GM12878 (cell line): ENCODE data around the gene HTRA3. TPM values are rescaled to one million over a fixed set of nuclear protein-coding genes. Genes with fewer than 3 reads are reported as not detected.

Source experiments
- ATAC-seq: fragments of 200-7000 bp; cut with Tn5 transposase; 3 replicates; pipeline ENCODE4 v1.9.1; 2020; ENCODE audit warnings: mild to moderate bottlenecking, moderate library complexity
- BruUV-seq: library from RNA; stranded (reverse); fragments of 400-500 nt; replicated peaks from 2 replicates; lab custom pipeline; 2021; lab: Mats Ljungman, UMichigan
- CTCF ChIA-PET: fragments of 300-600 bp; sonication (Branson Sonifier 250); formaldehyde crosslinking; extraction: SDS; loops from one replicate; lab custom pipeline; 2021; ENCODE audit warnings: inconsistent platforms; lab: Yijun Ruan, JAX
- POLR2A ChIA-PET: fragments of 350-600 bp; formaldehyde crosslinking; extraction: SDS; loops from one replicate; lab custom pipeline; 2021; ENCODE audit warnings: inconsistent platforms; lab: Charles Lee
- RAD21 ChIA-PET: fragments of 300-600 bp; sonication (Branson Sonifier 250); formaldehyde crosslinking; loops from one replicate; lab custom pipeline; 2023; ENCODE audit warnings: antibody characterized with exemption; ENCODE audit not compliant: unreplicated experiment; lab: Charles Lee
- SMC1A ChIA-PET: fragments of 300-600 bp; sonication (Branson Sonifier 250); formaldehyde crosslinking; loops from one replicate; lab custom pipeline; 2023; ENCODE audit not compliant: unreplicated experiment, uncharacterized antibody; lab: Charles Lee
- DNase-seq: peaks from one replicate; pipeline ENCODE4 v3.0.0-alpha.2; 2011; ENCODE audit warnings: low read depth, low spot score
- FAIRE-seq: peaks from 3 replicates; lab custom pipeline; 2011; peaks lifted over from hg19 to GRCh38; lab: Jason Lieb, UNC
- H2AFZ ChIP-seq: 2 replicates; pipeline ENCODE4 v1.6.0; 2011; ENCODE audit warnings: low read depth, low read length, control low read depth; ENCODE audit not compliant: control insufficient read depth
- H3K27ac ChIP-seq: 2 replicates; pipeline ENCODE4 v1.5.1; 2011; ENCODE audit warnings: control low read depth; ENCODE audit not compliant: control insufficient read depth, insufficient read depth
- H3K27me3 ChIP-seq, 2 experiments: replicated peaks in 1 of 2; 2 replicates each; pipeline versions ENCODE4 v1.6.0 to v1.6.1; 2011; ENCODE audit warnings: low read length in 1 of 2; ENCODE audit not compliant: control insufficient read depth in 2 of 2, insufficient read depth in 2 of 2
- H3K36me3 ChIP-seq, 2 experiments: 2 replicates each; pipeline ENCODE4 v1.5.1; 2011; ENCODE audit warnings: low read length in 1 of 2; ENCODE audit not compliant: control insufficient read depth in 2 of 2, insufficient read depth in 2 of 2
- H3K4me1 ChIP-seq: 2 replicates; pipeline ENCODE4 v1.6.1; 2011; ENCODE audit warnings: mild to moderate bottlenecking, low read length, moderate library complexity, mixed read lengths; ENCODE audit not compliant: control insufficient read depth, insufficient read depth
- H3K4me2 ChIP-seq: 2 replicates; pipeline ENCODE4 v1.6.0; 2011; ENCODE audit warnings: control low read depth; ENCODE audit not compliant: control insufficient read depth, insufficient read depth
- H3K4me3 ChIP-seq: fragments of 200-600 bp; sonication (generic); 2 replicates; pipeline ENCODE4 v1.5.1; 2016
- H3K79me2 ChIP-seq: 2 replicates; pipeline ENCODE4 v1.6.0; 2011; ENCODE audit warnings: low read length; ENCODE audit not compliant: control insufficient read depth, insufficient read depth
- H3K9ac ChIP-seq: 2 replicates; pipeline ENCODE4 v1.8.0; 2011; ENCODE audit warnings: low read length, control low read depth, mixed read lengths; ENCODE audit not compliant: control insufficient read depth, insufficient read depth
- H3K9me3 ChIP-seq: replicated peaks from 3 replicates; pipeline ENCODE4 v1.5.1; 2011; ENCODE audit warnings: mild to moderate bottlenecking, low read length; ENCODE audit not compliant: control insufficient read depth, insufficient read depth
- H4K20me1 ChIP-seq: 2 replicates; pipeline ENCODE4 v1.6.0; 2011; ENCODE audit not compliant: control insufficient read depth, insufficient read depth
- CBX5 ChIP-seq: sonication (generic); IDR thresholded peaks from 2 replicates; pipeline ENCODE4 v1.6.1; 2016; ENCODE audit warnings: low read depth, moderate library complexity, mild to moderate bottlenecking, inconsistent platforms
- CHD1 ChIP-seq: IDR thresholded peaks from 2 replicates; pipeline ENCODE4 v1.6.1; 2012; ENCODE audit warnings: low read depth, low read length, improper control_type of control experiment
- EED ChIP-seq: sonication (generic); IDR thresholded peaks from 2 replicates; pipeline ENCODE4 v1.6.1; 2016; ENCODE audit warnings: antibody characterized with exemption, low read depth
- MYB ChIP-seq: fragments of 150-350 bp; IDR thresholded peaks from 2 replicates; pipeline ENCODE4 v1.6.1; 2014; ENCODE audit warnings: mild to moderate bottlenecking, low read depth, low read length, borderline replicate concordance
- RAD51 ChIP-seq: fragments of 450-650 bp; IDR thresholded peaks from 2 replicates; pipeline ENCODE4 v1.6.1; 2016; ENCODE audit warnings: moderate library complexity, mild to moderate bottlenecking, inconsistent platforms
- SIN3A ChIP-seq: IDR thresholded peaks from 2 replicates; pipeline ENCODE4 v1.6.1; 2012; ENCODE audit warnings: low read depth, low read length, improper control_type of control experiment
- TCF3 ChIP-seq: IDR thresholded peaks from 2 replicates; pipeline ENCODE4 v1.6.1; 2012; ENCODE audit warnings: low read depth, mild to moderate bottlenecking, low read length, borderline replicate concordance; ENCODE audit not compliant: insufficient read depth
- YY1 ChIP-seq: IDR thresholded peaks from 2 replicates; pipeline ENCODE4 v1.6.1; 2011; ENCODE audit warnings: low read depth, mild to moderate bottlenecking, low read length
- WGBS: methylation state at CpG from one replicate; pipeline ENCODE4 v1.1.6; 2016; ENCODE audit warnings: low lambda C conversion rate; ENCODE audit not compliant: insufficient replicate concordance, insufficient coverage; ENCODE audit errors: missing lambda C conversion rate; 5-methylcytosine and 5-hydroxymethylcytosine counted together
- in situ Hi-C: fragments of 300-500 bp; cut with MboI; formaldehyde crosslinking; loops from 9 replicates; pipeline ENCODE4 v1.14.3; 2018; ENCODE audit warnings: mixed read lengths
- intact Hi-C: fragments of 100-400 bp; cut with micrococcal nuclease; formaldehyde crosslinking; loops from one replicate; pipeline ENCODE4 v1.14.2; 2022; ENCODE audit not compliant: unreplicated experiment
- polyA plus RNA-seq, 11 experiments: library from polyadenylated mRNA; depleted of rRNA in 4 of 11; unstranded in 6 of 11; stranded (reverse) in 5 of 11; fragments of >200 nt; fragmentation: Nextera tagmentation in 4 of 11; fragmentation: Illumina TruSeq in 1 of 11; extraction: Ambion mirVana in 4 of 11; extraction: Trizol in 1 of 11; gene quantifications; 1 replicate in 1 of 11; 2 replicates in 10 of 11; pipeline versions ENCODE4 v1.2.1 to v1.2.3, GENCODE V29; 2011 to 2016; ENCODE audit warnings: inconsistent platforms in 2 of 11, missing spikeins in 2 of 11, low read depth in 1 of 11
- total RNA-seq, 4 experiments: library from RNA; depleted of rRNA in 3 of 4; stranded (reverse); fragments of >200 nt in 3 of 4; fragmentation: Illumina TruSeq in 1 of 4; extraction: Trizol in 1 of 4; gene quantifications; 2 replicates each; pipeline versions ENCODE4 v1.2.1 to v1.2.3, GENCODE V29; 2013 to 2021
- TF ChIP-seq, protein P1 (sequence below): fragments of 450-650 bp; IDR thresholded peaks from 2 replicates; pipeline ENCODE4 v1.6.1; 2018; ENCODE audit warnings: borderline replicate concordance, mild to moderate bottlenecking; ENCODE audit not compliant: partially characterized antibody
- TF ChIP-seq, protein P2 (sequence below): fragments of 450-650 bp; IDR thresholded peaks from 2 replicates; pipeline ENCODE4 v1.6.1; 2016; ENCODE audit warnings: mild to moderate bottlenecking, moderate library complexity, borderline replicate concordance
- TF ChIP-seq, protein P3 (sequence below): IDR thresholded peaks from 2 replicates; pipeline ENCODE4 v1.6.1; 2012; ENCODE audit warnings: mild to moderate bottlenecking, low read depth, low read length
- TF ChIP-seq, protein P4 (sequence below): IDR thresholded peaks from 2 replicates; pipeline ENCODE4 v1.6.1; 2011; ENCODE audit warnings: borderline replicate concordance, low read depth, mild to moderate bottlenecking, moderate library complexity, low read length; ENCODE audit not compliant: insufficient read depth, poor library complexity, severe bottlenecking

Gene HTRA3
- total and polyA plus RNA-seq, 10 of the 15 experiments (the other 5 are each of a cell fraction or from before 2014, with no cell fraction given): 0.04 to 1.2 (median 0.08) TPM; not detected in 7

DNA sequence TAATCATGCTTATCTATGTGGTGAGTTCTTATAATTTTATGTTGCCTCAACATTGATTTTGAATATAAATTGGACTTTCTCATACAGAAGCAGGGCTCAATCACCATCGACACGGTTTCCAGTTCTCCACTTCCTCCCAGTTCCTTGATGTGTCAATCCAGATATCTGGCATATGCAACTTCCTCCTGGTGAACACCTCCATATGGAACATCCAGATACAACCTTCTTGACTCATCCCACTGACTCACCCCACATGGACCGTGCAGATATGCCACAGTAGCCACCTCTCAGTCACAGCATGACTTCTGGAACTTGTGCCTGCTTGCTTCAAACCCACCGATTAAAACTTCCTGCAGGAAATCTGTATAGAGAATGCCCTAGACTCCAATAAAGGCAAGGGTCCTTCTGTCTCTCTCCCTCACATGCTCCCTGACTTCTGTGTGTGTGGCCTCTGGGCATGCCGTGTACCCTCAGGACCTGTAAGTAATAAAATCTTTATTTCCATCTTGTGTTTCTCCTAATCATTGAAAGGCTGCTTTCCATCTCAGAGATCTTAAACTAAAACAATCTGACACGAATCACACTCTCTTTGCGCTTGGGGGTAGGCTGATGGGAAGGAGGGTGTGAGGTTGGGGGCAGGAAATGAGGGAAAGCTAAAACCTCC, 67.0 kb downstream of the HTRA3 start:
- no peak for FAIRE-seq
- Histone ChIP-seq H3K4me2 (no peak overlapping the region), H3K36me3 (no peaks in the 10 kb centered on the region), H4K20me1 (no peaks in the 10 kb centered on the region), H3K27me3 (no peaks in the 10 kb centered on the region), H3K9me3 (no peaks in the 10 kb centered on the region; the same call in 1 of the 3 replicates), H3K27ac (no peak overlapping the region), H3K79me2 (no peaks in the 10 kb centered on the region), H3K4me1 (no peaks in the 10 kb centered on the region), H3K4me3 (no peak overlapping the region), H3K9ac (no peak overlapping the region), H2AFZ (no peak overlapping the region)
- in situ Hi-C loops: no loop called here
- CTCF ChIA-PET: no interaction called here
- WGBS: 60% methylated on average over 7 of the region's 7 CpGs
- POLR2A ChIA-PET: no interaction called here
- no TSS peak for BruUV-seq
- intact Hi-C loops: no loop called here
- SMC1A ChIA-PET: no interaction called here
- no peak for DNase-seq
- RAD21 ChIA-PET: no interaction called here
- no peak for ATAC-seq
- TF ChIP-seq, protein P1, sequence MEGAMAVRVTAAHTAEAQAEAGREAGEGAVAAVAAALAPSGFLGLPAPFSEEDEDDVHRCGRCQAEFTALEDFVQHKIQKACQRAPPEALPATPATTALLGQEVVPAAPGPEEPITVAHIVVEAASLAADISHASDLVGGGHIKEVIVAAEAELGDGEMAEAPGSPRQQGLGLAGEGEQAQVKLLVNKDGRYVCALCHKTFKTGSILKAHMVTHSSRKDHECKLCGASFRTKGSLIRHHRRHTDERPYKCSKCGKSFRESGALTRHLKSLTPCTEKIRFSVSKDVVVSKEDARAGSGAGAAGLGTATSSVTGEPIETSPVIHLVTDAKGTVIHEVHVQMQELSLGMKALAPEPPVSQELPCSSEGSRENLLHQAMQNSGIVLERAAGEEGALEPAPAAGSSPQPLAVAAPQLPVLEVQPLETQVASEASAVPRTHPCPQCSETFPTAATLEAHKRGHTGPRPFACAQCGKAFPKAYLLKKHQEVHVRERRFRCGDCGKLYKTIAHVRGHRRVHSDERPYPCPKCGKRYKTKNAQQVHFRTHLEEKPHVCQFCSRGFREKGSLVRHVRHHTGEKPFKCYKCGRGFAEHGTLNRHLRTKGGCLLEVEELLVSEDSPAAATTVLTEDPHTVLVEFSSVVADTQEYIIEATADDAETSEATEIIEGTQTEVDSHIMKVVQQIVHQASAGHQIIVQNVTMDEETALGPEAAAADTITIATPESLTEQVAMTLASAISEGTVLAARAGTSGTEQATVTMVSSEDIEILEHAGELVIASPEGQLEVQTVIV: no peak
- TF ChIP-seq, protein P2, sequence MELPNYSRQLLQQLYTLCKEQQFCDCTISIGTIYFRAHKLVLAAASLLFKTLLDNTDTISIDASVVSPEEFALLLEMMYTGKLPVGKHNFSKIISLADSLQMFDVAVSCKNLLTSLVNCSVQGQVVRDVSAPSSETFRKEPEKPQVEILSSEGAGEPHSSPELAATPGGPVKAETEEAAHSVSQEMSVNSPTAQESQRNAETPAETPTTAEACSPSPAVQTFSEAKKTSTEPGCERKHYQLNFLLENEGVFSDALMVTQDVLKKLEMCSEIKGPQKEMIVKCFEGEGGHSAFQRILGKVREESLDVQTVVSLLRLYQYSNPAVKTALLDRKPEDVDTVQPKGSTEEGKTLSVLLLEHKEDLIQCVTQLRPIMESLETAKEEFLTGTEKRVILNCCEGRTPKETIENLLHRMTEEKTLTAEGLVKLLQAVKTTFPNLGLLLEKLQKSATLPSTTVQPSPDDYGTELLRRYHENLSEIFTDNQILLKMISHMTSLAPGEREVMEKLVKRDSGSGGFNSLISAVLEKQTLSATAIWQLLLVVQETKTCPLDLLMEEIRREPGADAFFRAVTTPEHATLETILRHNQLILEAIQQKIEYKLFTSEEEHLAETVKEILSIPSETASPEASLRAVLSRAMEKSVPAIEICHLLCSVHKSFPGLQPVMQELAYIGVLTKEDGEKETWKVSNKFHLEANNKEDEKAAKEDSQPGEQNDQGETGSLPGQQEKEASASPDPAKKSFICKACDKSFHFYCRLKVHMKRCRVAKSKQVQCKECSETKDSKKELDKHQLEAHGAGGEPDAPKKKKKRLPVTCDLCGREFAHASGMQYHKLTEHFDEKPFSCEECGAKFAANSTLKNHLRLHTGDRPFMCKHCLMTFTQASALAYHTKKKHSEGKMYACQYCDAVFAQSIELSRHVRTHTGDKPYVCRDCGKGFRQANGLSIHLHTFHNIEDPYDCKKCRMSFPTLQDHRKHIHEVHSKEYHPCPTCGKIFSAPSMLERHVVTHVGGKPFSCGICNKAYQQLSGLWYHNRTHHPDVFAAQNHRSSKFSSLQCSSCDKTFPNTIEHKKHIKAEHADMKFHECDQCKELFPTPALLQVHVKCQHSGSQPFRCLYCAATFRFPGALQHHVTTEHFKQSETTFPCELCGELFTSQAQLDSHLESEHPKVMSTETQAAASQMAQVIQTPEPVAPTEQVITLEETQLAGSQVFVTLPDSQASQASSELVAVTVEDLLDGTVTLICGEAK: no peak
- TF ChIP-seq MYB (no peak), RAD51 (no peak), CHD1 (no peak), EED (no peak), TCF3 (no peak), CBX5 (no peak), YY1 (no peak), SIN3A (no peak)
- TF ChIP-seq, protein P3, sequence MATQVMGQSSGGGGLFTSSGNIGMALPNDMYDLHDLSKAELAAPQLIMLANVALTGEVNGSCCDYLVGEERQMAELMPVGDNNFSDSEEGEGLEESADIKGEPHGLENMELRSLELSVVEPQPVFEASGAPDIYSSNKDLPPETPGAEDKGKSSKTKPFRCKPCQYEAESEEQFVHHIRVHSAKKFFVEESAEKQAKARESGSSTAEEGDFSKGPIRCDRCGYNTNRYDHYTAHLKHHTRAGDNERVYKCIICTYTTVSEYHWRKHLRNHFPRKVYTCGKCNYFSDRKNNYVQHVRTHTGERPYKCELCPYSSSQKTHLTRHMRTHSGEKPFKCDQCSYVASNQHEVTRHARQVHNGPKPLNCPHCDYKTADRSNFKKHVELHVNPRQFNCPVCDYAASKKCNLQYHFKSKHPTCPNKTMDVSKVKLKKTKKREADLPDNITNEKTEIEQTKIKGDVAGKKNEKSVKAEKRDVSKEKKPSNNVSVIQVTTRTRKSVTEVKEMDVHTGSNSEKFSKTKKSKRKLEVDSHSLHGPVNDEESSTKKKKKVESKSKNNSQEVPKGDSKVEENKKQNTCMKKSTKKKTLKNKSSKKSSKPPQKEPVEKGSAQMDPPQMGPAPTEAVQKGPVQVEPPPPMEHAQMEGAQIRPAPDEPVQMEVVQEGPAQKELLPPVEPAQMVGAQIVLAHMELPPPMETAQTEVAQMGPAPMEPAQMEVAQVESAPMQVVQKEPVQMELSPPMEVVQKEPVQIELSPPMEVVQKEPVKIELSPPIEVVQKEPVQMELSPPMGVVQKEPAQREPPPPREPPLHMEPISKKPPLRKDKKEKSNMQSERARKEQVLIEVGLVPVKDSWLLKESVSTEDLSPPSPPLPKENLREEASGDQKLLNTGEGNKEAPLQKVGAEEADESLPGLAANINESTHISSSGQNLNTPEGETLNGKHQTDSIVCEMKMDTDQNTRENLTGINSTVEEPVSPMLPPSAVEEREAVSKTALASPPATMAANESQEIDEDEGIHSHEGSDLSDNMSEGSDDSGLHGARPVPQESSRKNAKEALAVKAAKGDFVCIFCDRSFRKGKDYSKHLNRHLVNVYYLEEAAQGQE: no peak
- TF ChIP-seq, protein P4, sequence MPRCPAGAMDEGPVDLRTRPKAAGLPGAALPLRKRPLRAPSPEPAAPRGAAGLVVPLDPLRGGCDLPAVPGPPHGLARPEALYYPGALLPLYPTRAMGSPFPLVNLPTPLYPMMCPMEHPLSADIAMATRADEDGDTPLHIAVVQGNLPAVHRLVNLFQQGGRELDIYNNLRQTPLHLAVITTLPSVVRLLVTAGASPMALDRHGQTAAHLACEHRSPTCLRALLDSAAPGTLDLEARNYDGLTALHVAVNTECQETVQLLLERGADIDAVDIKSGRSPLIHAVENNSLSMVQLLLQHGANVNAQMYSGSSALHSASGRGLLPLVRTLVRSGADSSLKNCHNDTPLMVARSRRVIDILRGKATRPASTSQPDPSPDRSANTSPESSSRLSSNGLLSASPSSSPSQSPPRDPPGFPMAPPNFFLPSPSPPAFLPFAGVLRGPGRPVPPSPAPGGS: no peak
